ENCODE measurements around the gene TIMP4. TPM values are rescaled to one million over a fixed set of nuclear protein-coding genes. Genes with fewer than 3 reads are reported as not detected.
A peak's percentile ranks its signal among the peaks of the same experiment; 100 is the strongest.

TIMP4 gene
- total RNA-seq, 1 experiment from 2014 or later = not detected

DNA sequence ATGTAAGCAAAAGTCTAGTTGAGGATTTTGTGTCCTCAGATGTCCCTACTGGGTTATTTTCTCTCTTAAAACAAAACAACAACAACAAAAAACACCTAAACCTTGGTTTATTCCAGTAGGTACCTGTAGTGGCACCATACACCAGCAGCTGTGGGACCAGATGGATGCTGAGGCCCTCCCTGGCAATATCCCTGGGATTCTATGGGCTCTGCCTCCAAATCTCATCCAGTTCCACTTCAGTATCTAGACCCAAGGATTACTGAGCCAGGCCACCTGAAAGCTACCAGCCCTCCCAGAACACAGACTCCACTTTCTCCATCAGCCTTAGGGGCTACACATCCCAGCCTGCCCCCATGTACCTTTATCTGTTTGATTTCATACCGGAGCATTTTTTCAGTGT is 1.7 kb downstream of the TIMP4 start:
- CTCF ChIA-PET = interaction anchor here (0.6 to 7.8 kb wide), 4 partner anchors 19 to 323 kb away, joined by 3 to 45 read pairs (median 10); no protein-coding TSS in a partner anchor
- Mint-ChIP-seq H3K27ac (ENCODE audit: low read depth, unreplicated experiment) (no peak overlapping the region), H3K36me3 (ENCODE audit: insufficient read depth, unreplicated experiment) (no peaks in the 10 kb centered on the region), H3K27me3 (ENCODE audit: insufficient read depth, unreplicated experiment) (no peaks in the 10 kb centered on the region), H3K9me3 (ENCODE audit: unreplicated experiment) (no peaks in the 10 kb centered on the region), H3K4me1 (ENCODE audit: insufficient read depth, unreplicated experiment) (peaks cover 12% of the 10 kb centered on the region), H3K4me3 (ENCODE audit: unreplicated experiment) (no peak overlapping the region)
- intact Hi-C loops (cut with micrococcal nuclease) = no loop called here
- DNase-seq (ENCODE audit: unreplicated experiment) = no peak
- no TSS peak for BruUV-seq (replicated peaks)
- TF ChIP-seq CTCF (IDR thresholded peaks at IDR 0.05; ENCODE audit: unreplicated experiment) = no peak
- POLR2A ChIA-PET = no interaction called here

DNA sequence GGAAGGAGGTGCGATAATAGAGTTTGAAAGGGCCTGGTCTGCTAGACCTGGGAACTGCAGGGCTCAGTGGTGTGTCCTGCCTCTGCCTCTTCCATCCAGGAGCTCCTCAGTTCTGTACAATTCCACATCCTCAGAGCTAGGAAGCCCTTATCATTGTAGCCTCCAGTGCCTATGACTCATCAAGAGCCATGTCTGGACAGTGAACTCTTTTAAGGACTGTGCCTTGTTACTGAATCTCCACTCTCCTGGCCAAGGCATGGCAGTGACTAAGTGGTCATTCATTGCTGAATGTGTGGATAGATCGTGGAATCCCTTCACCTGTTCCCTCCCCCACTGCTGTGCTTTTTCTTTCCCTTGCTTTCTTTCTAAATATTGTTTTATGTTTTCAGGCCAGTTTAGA is 2.9 kb downstream of the TIMP4 start:
- BruUV-seq (replicated peaks) = no TSS peak
- Mint-ChIP-seq H3K27me3 (ENCODE audit: insufficient read depth, unreplicated experiment) (no peaks in the 10 kb centered on the region), H3K9me3 (ENCODE audit: unreplicated experiment) (no peaks in the 10 kb centered on the region), H3K4me3 (ENCODE audit: unreplicated experiment) (no peak overlapping the region), H3K4me1 (ENCODE audit: insufficient read depth, unreplicated experiment) (peaks cover 12% of the 10 kb centered on the region), H3K27ac (ENCODE audit: low read depth, unreplicated experiment) (peak overlapping the region; percentile 14), H3K36me3 (ENCODE audit: insufficient read depth, unreplicated experiment) (no peaks in the 10 kb centered on the region)
- POLR2A ChIA-PET = no interaction called here
- intact Hi-C loops (cut with micrococcal nuclease) = no loop called here
- peak; percentile 86 for DNase-seq (ENCODE audit: unreplicated experiment)
- no peak for TF ChIP-seq CTCF (IDR thresholded peaks at IDR 0.05; ENCODE audit: unreplicated experiment)
- CTCF ChIA-PET = interaction anchor here (2.1 to 7.8 kb wide), 2 partner anchors 20 to 21 kb away, joined by 15 to 45 read pairs; no protein-coding TSS in a partner anchor

GRCh38 chr3:12155264-12155663 is 3.4 kb downstream of the TIMP4 start:
- TF ChIP-seq CTCF (IDR thresholded peaks at IDR 0.05; ENCODE audit: unreplicated experiment) = no peak
- Mint-ChIP-seq H3K27ac (ENCODE audit: low read depth, unreplicated experiment) (no peak overlapping the region), H3K36me3 (ENCODE audit: insufficient read depth, unreplicated experiment) (no peaks in the 10 kb centered on the region), H3K27me3 (ENCODE audit: insufficient read depth, unreplicated experiment) (no peaks in the 10 kb centered on the region), H3K4me1 (ENCODE audit: insufficient read depth, unreplicated experiment) (peaks cover 12% of the 10 kb centered on the region), H3K4me3 (ENCODE audit: unreplicated experiment) (no peak overlapping the region), H3K9me3 (ENCODE audit: unreplicated experiment) (no peaks in the 10 kb centered on the region)
- no peak for DNase-seq (ENCODE audit: unreplicated experiment)
- POLR2A ChIA-PET = no interaction called here
- CTCF ChIA-PET = interaction anchor here (1.1 to 7.8 kb wide), 4 partner anchors 17 to 325 kb away, joined by 4 to 45 read pairs (median 12); no protein-coding TSS in a partner anchor
- intact Hi-C loops (cut with micrococcal nuclease) = no loop called here
- BruUV-seq (replicated peaks) = no TSS peak

- peak; percentile 27 for DNase-seq (ENCODE audit: unreplicated experiment)
- TF ChIP-seq CTCF (IDR thresholded peaks at IDR 0.05; ENCODE audit: unreplicated experiment) = no peak
- intact Hi-C loops (cut with micrococcal nuclease) = no loop called here
- Mint-ChIP-seq H3K27me3 (ENCODE audit: insufficient read depth, unreplicated experiment) (no peaks in the 10 kb centered on the region), H3K9me3 (ENCODE audit: unreplicated experiment) (no peaks in the 10 kb centered on the region), H3K4me3 (ENCODE audit: unreplicated experiment) (no peak overlapping the region), H3K27ac (ENCODE audit: low read depth, unreplicated experiment) (no peak overlapping the region), H3K4me1 (ENCODE audit: insufficient read depth, unreplicated experiment) (peaks cover 15% of the 10 kb centered on the region), H3K36me3 (ENCODE audit: insufficient read depth, unreplicated experiment) (no peaks in the 10 kb centered on the region)
- CTCF ChIA-PET = interaction anchor here (1.4 to 7.8 kb wide), 5 partner anchors 16 to 841 kb away, joined by 3 to 45 read pairs (median 9); no protein-coding TSS in a partner anchor
- POLR2A ChIA-PET = no interaction called here
- BruUV-seq (replicated peaks) = no TSS peak
Measured at GRCh38 chr3:12154151-12154550, 4.6 kb downstream of the TIMP4 start.
